ENCODE data around the gene ZNF346. TPM values are rescaled to one million over a fixed set of nuclear protein-coding genes. Genes with fewer than 3 reads are reported as not detected.

Gene ZNF346
- total and polyA plus RNA-seq, 2 of the 13 experiments (the other 11 are each of a cell fraction or from before 2014, with no cell fraction given), result 8.6 to 19.4 TPM

DNA sequence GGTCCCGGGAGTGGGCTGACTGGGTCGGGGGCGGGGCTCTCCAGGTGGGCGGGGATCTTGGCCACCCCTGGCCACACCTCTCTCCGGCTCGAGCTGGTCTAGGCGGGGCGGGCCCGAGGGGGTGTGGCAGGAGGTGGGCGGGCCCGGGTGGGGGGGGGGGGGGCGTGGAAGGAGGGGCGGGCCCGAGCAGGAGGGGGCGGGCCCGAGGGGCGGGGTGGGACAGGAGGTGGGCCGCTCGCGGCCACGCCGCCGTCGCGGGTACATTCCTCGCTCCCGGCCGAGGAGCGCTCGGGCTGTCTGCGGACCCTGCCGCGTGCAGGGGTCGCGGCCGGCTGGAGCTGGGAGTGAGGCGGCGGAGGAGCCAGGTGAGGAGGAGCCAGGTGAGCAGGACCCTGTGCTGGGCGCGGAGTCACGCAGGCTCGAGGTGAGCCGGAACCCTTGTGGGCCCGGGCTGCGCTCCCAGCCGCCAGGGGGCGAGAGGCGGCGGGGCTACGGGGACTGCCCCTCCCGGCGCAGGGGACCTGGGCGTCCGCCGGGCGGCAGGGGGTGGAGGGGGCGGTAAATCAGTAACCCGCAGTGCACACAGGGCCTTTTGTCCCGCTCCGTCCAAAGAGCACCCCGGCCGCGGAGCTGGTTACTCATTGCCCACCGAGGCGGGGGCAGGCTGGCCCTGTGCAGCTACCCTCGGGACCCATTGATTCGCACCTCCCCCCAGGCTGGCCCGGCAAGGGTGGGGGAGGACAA lies 64.3 kb downstream of the ZNF346 start, which contains the start of gene FGFR4 (continued):
- TF ChIP-seq ZBTB10 (CRISPR knock-in tag; IDR thresholded peaks at IDR 0.05; ENCODE audit: borderline replicate concordance) (0 out of 2 replicates have a peak, but pooled peaks have one; percentile 19), ONECUT2 (CRISPR knock-in tag; IDR thresholded peaks at IDR 0.05) (peak; percentile 85), SAFB2 (CRISPR knock-in tag; IDR thresholded peaks at IDR 0.05; ENCODE audit: borderline replicate concordance, low read depth) (peak; percentile 45; the same call in 1 of the 2 replicates), ZNF124 (CRISPR knock-in tag; IDR thresholded peaks at IDR 0.05) (peak; percentile 57; the same call in 1 of the 2 replicates), ZNF672 (CRISPR knock-in tag; IDR thresholded peaks at IDR 0.05) (0 out of 2 replicates have a peak, but pooled peaks have one; percentile 61), ZNF263 (CRISPR knock-in tag; IDR thresholded peaks at IDR 0.05) (peak; percentile 72; the same call in 1 of the 2 replicates), ZNF713 (CRISPR knock-in tag; IDR thresholded peaks at IDR 0.05) (no peak), ARID2 (CRISPR knock-in tag; IDR thresholded peaks at IDR 0.05; ENCODE audit: borderline replicate concordance) (no peak), ISL2 (CRISPR knock-in tag; IDR thresholded peaks at IDR 0.05) (peak; percentile 59), ZBTB21 (CRISPR knock-in tag; IDR thresholded peaks at IDR 0.05) (no peak), ZBTB8A (CRISPR knock-in tag; IDR thresholded peaks at IDR 0.05; ENCODE audit: borderline replicate concordance, low read depth) (no peak; the same call in 1 of the 2 replicates), HIVEP1 (CRISPR knock-in tag; IDR thresholded peaks at IDR 0.05) (0 out of 2 replicates have a peak, but pooled peaks have one; percentile 75), ZNF460 (CRISPR knock-in tag; IDR thresholded peaks at IDR 0.05; ENCODE audit: borderline replicate concordance) (peak; percentile 68; the same call in 1 of the 2 replicates)
- TF ChIP-seq, protein P1, sequence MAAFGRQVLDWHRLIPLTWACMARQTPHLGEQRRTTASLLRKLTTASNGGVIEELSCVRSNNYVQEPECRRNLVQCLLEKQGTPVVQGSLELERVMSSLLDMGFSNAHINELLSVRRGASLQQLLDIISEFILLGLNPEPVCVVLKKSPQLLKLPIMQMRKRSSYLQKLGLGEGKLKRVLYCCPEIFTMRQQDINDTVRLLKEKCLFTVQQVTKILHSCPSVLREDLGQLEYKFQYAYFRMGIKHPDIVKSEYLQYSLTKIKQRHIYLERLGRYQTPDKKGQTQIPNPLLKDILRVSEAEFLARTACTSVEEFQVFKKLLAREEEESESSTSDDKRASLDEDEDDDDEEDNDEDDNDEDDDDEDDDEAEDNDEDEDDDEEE (CRISPR knock-in tag; IDR thresholded peaks at IDR 0.05), result peak; percentile 94
- TF ChIP-seq, protein P2, sequence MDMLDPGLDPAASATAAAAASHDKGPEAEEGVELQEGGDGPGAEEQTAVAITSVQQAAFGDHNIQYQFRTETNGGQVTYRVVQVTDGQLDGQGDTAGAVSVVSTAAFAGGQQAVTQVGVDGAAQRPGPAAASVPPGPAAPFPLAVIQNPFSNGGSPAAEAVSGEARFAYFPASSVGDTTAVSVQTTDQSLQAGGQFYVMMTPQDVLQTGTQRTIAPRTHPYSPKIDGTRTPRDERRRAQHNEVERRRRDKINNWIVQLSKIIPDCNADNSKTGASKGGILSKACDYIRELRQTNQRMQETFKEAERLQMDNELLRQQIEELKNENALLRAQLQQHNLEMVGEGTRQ (IDR thresholded peaks at IDR 0.05; ENCODE audit: low read depth, low read length), result no peak
- TF ChIP-seq, protein P2 (CRISPR knock-in tag; IDR thresholded peaks at IDR 0.05; ENCODE audit: borderline replicate concordance), result no peak; the same call in 1 of the 2 replicates
- TF ChIP-seq, protein P3, sequence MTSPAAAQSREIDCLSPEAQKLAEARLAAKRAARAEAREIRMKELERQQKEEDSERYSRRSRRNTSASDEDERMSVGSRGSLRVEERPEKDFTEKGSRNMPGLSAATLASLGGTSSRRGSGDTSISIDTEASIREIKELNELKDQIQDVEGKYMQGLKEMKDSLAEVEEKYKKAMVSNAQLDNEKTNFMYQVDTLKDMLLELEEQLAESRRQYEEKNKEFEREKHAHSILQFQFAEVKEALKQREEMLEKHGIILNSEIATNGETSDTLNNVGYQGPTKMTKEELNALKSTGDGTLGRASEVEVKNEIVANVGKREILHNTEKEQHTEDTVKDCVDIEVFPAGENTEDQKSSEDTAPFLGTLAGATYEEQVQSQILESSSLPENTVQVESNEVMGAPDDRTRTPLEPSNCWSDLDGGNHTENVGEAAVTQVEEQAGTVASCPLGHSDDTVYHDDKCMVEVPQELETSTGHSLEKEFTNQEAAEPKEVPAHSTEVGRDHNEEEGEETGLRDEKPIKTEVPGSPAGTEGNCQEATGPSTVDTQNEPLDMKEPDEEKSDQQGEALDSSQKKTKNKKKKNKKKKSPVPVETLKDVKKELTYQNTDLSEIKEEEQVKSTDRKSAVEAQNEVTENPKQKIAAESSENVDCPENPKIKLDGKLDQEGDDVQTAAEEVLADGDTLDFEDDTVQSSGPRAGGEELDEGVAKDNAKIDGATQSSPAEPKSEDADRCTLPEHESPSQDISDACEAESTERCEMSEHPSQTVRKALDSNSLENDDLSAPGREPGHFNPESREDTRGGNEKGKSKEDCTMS (CRISPR knock-in tag; conservative IDR thresholded peaks at IDR 0.05), result no peak
